H9 (cell line): ENCODE data around the gene ANKDD1B. TPM values are rescaled to one million over a fixed set of nuclear protein-coding genes. Genes with fewer than 3 reads are reported as not detected.

ENCODE experiments used
- DNase-seq: peaks from one replicate; pipeline ENCODE4 v3.0.0-alpha.2; 2017
- H2AFZ ChIP-seq: one replicate; pipeline ENCODE4 v1.6.1; 2013; ENCODE audit warnings: mild to moderate bottlenecking, low read length, control low read depth, moderate library complexity
- H2AK5ac ChIP-seq: 2 replicates; pipeline ENCODE4 v1.6.1; 2013; ENCODE audit warnings: low read length, control low read depth, mixed read lengths; ENCODE audit not compliant: insufficient read length
- H2BK120ac ChIP-seq: one replicate; pipeline ENCODE4 v1.6.1; 2013; ENCODE audit warnings: low read depth, mild to moderate bottlenecking, low read length, control low read depth, inconsistent platforms; ENCODE audit not compliant: poor library complexity, severe bottlenecking
- H2BK12ac ChIP-seq: 2 replicates; pipeline ENCODE4 v1.6.1; 2013; ENCODE audit warnings: low read length, control low read depth, mixed read lengths, low read depth; ENCODE audit not compliant: insufficient read length
- H2BK15ac ChIP-seq: 2 replicates; pipeline ENCODE4 v1.6.1; 2013; ENCODE audit warnings: low read depth, low read length, control low read depth
- H2BK20ac ChIP-seq: one replicate; pipeline ENCODE4 v1.6.1; 2013; ENCODE audit warnings: low read depth, mild to moderate bottlenecking, low read length, control low read depth, inconsistent platforms; ENCODE audit not compliant: poor library complexity, severe bottlenecking
- H2BK5ac ChIP-seq: 2 replicates; pipeline ENCODE4 v1.6.1; 2013; ENCODE audit warnings: low read length, control low read depth, mixed read lengths; ENCODE audit not compliant: insufficient read length
- H3K14ac ChIP-seq: 2 replicates; pipeline ENCODE4 v1.6.1; 2013; ENCODE audit warnings: low read length, control low read depth; ENCODE audit not compliant: insufficient read depth
- H3K18ac ChIP-seq: 2 replicates; pipeline ENCODE4 v1.6.1; 2013; ENCODE audit warnings: low read depth, mild to moderate bottlenecking, mixed read lengths, low read length, control low read depth; ENCODE audit not compliant: insufficient read length
- H3K23ac ChIP-seq: 2 replicates; pipeline ENCODE4 v1.6.1; 2013; ENCODE audit warnings: low read length, control low read depth, mixed read lengths, low read depth; ENCODE audit not compliant: insufficient read length
- H3K23me2 ChIP-seq: 2 replicates; pipeline ENCODE4 v1.6.1; 2013; ENCODE audit warnings: low read depth, mild to moderate bottlenecking, mixed read lengths, low read length, control low read depth; ENCODE audit not compliant: insufficient read length, poor library complexity, severe bottlenecking
- H3K27ac ChIP-seq: 2 replicates; pipeline ENCODE4 v1.5.1; 2013; ENCODE audit warnings: low read length, control low read depth, mixed read lengths, low read depth; ENCODE audit not compliant: insufficient read length
- H3K27me3 ChIP-seq: 2 replicates; pipeline ENCODE4 v1.6.1; 2013; ENCODE audit warnings: low read length, control low read depth, inconsistent platforms; ENCODE audit not compliant: insufficient read depth
- H3K4ac ChIP-seq: 2 replicates; pipeline ENCODE4 v1.6.1; 2013; ENCODE audit warnings: low read depth, mild to moderate bottlenecking, control low read depth, inconsistent platforms, low read length, moderate library complexity
- H3K4me1 ChIP-seq: 2 replicates; pipeline ENCODE4 v1.6.1; 2013; ENCODE audit warnings: low read length, control low read depth, inconsistent platforms; ENCODE audit not compliant: insufficient read depth
- H3K4me2 ChIP-seq: 2 replicates; pipeline ENCODE4 v1.6.1; 2013; ENCODE audit warnings: low read length, control low read depth, mixed read lengths; ENCODE audit not compliant: insufficient read length, insufficient read depth
- H3K56ac ChIP-seq: 2 replicates; pipeline ENCODE4 v1.6.1; 2013; ENCODE audit warnings: low read depth, mild to moderate bottlenecking, mixed read lengths, low read length, control low read depth; ENCODE audit not compliant: insufficient read length
- H3K79me1 ChIP-seq: 2 replicates; pipeline ENCODE4 v1.6.1; 2013; ENCODE audit warnings: low read depth, mild to moderate bottlenecking, moderate library complexity, low read length, control low read depth, inconsistent platforms; ENCODE audit not compliant: insufficient read depth, poor library complexity, severe bottlenecking
- H3K79me2 ChIP-seq: 2 replicates; pipeline ENCODE4 v1.6.1; 2013; ENCODE audit warnings: low read length, control low read depth, inconsistent platforms; ENCODE audit not compliant: insufficient read depth
- H3K9ac ChIP-seq: 2 replicates; pipeline ENCODE4 v1.6.1; 2013; ENCODE audit warnings: low read length, control low read depth, mixed read lengths; ENCODE audit not compliant: insufficient read length; ENCODE audit errors: extremely low read depth
- H3K9me3 ChIP-seq: one replicate; pipeline ENCODE4 v1.6.1; 2013; ENCODE audit warnings: low read depth, low read length, inconsistent platforms; ENCODE audit not compliant: control insufficient read depth
- H3T11ph ChIP-seq: one replicate; pipeline ENCODE4 v1.6.1; 2013; ENCODE audit warnings: mild to moderate bottlenecking, low read length, control low read depth, inconsistent platforms
- H4K20me1 ChIP-seq: one replicate; pipeline ENCODE4 v1.6.1; 2013; ENCODE audit not compliant: control insufficient read depth, insufficient read length, insufficient read depth
- H4K5ac ChIP-seq: 2 replicates; pipeline ENCODE4 v1.6.1; 2013; ENCODE audit warnings: low read depth, mild to moderate bottlenecking, mixed read lengths, low read length, control low read depth; ENCODE audit not compliant: insufficient read length
- H4K8ac ChIP-seq: replicated peaks from 2 replicates; pipeline ENCODE4 v1.6.1; 2013; ENCODE audit warnings: low read length, control low read depth, mixed read lengths, low read depth; ENCODE audit not compliant: insufficient read length
- H4K91ac ChIP-seq: 2 replicates; pipeline ENCODE4 v1.6.1; 2013; ENCODE audit warnings: low read depth, mild to moderate bottlenecking, moderate library complexity, mixed read lengths, low read length, control low read depth; ENCODE audit not compliant: insufficient read length
- H3K27ac Mint-ChIP-seq, 3 experiments: 2 replicates in 2 of 3; 3 replicates in 1 of 3; pipeline ENCODE4 v1.8.0; 2020 to 2021; ENCODE audit warnings: mixed read lengths in 3 of 3, mild to moderate bottlenecking in 1 of 3, moderate library complexity in 1 of 3
- H3K27me3 Mint-ChIP-seq: 2 replicates; pipeline ENCODE4 v1.8.0; 2021; ENCODE audit warnings: low read depth, mild to moderate bottlenecking, moderate library complexity, mixed read lengths
- H3K36me3 Mint-ChIP-seq, 3 experiments: 2 replicates in 2 of 3; 3 replicates in 1 of 3; pipeline ENCODE4 v1.8.0; 2020 to 2021; ENCODE audit warnings: low read depth in 3 of 3, mixed read lengths in 3 of 3; ENCODE audit not compliant: insufficient read depth in 1 of 3
- H3K4me1 Mint-ChIP-seq, 2 experiments: 2 replicates each; pipeline ENCODE4 v1.8.0; 2020; ENCODE audit warnings: mixed read lengths in 2 of 2
- H3K4me3 Mint-ChIP-seq, 2 experiments: 2 replicates in 1 of 2; 3 replicates in 1 of 2; pipeline ENCODE4 v1.8.0; 2020 to 2021; ENCODE audit warnings: mild to moderate bottlenecking in 2 of 2, mixed read lengths in 2 of 2, moderate library complexity in 1 of 2
- H3K9me3 Mint-ChIP-seq, 2 experiments: 2 replicates in 1 of 2; 3 replicates in 1 of 2; pipeline ENCODE4 v1.8.0; 2020; ENCODE audit warnings: mild to moderate bottlenecking in 2 of 2, mixed read lengths in 2 of 2, moderate library complexity in 1 of 2
- CTCF ChIP-seq: fragments of 200-600 bp; sonication (generic); conservative IDR thresholded peaks from 3 replicates; pipeline ENCODE4 v1.8.0; 2021; ENCODE audit warnings: antibody characterized with exemption, mild to moderate bottlenecking
- WGBS: extraction: QIAGEN DNeasy Blood & Tissue Kit; methylation state at CpG from one replicate; pipeline ENCODE4 v1.1.7; 2013; ENCODE audit warnings: missing lambda C conversion rate, low lambda C conversion rate, mixed read lengths; ENCODE audit not compliant: insufficient read length; ENCODE audit errors: extremely low coverage; 5-methylcytosine and 5-hydroxymethylcytosine counted together
- total RNA-seq: library from RNA; stranded (reverse); gene quantifications from 2 replicates; pipeline ENCODE4 v1.2.1, GENCODE V29; 2021

ANKDD1B gene
- total RNA-seq, 1 experiment from 2014 or later, result 0.33 TPM

GRCh38 chr5:75671506-75671905 is 60.3 kb downstream of the ANKDD1B start:
- no peak overlapping the region for H3K4me2 ChIP-seq
- Mint-ChIP-seq H3K4me1 (peaks cover 26% of the 10 kb centered on the region in 2 experiments), H3K27me3 (no peaks in the 10 kb centered on the region), H3K9me3 (no peaks in the 10 kb centered on the region), H3K4me3 (no peak overlapping the region), H3K27ac (no peak overlapping the region), H3K36me3 (no peaks in the 10 kb centered on the region; a peak in 1 of 7 replicates)
- no peak overlapping the region for H4K8ac ChIP-seq
- H2BK15ac ChIP-seq, result no peak overlapping the region
- no peak overlapping the region for H2AK5ac ChIP-seq
- H4K20me1 ChIP-seq, result no peaks in the 10 kb centered on the region
- H3K9ac ChIP-seq, result no peak overlapping the region
- no peak for TF ChIP-seq CTCF
- H3K9me3 ChIP-seq, result no peaks in the 10 kb centered on the region
- H3K27ac ChIP-seq, result no peak overlapping the region
- H2BK120ac ChIP-seq, result no peak overlapping the region
- no peaks in the 10 kb centered on the region for H3K4me1 ChIP-seq
- no peak overlapping the region for H2AFZ ChIP-seq
- no peak overlapping the region for H3K14ac ChIP-seq
- no peak overlapping the region for H3K18ac ChIP-seq
- H4K91ac ChIP-seq, result no peak overlapping the region
- WGBS, result no CpG with 5 or more reads among the region's 2 CpGs
- H3K79me1 ChIP-seq, result no peaks in the 10 kb centered on the region
- no peaks in the 10 kb centered on the region for H3K23me2 ChIP-seq
- no peak overlapping the region for H2BK12ac ChIP-seq
- no peak overlapping the region for H4K5ac ChIP-seq
- no peaks in the 10 kb centered on the region for H3K27me3 ChIP-seq
- no peak overlapping the region for H2BK20ac ChIP-seq
- no peak for DNase-seq
- H3K23ac ChIP-seq, result no peak overlapping the region
- no peak overlapping the region for H3K4ac ChIP-seq
- no peak overlapping the region for H3T11ph ChIP-seq
- H3K79me2 ChIP-seq, result no peaks in the 10 kb centered on the region
- no peak overlapping the region for H3K56ac ChIP-seq
- no peak overlapping the region for H2BK5ac ChIP-seq
